Right lobe of liver (tissue), 6 donors: ENCODE data around the gene TMEM256. TPM values are rescaled to one million over a fixed set of nuclear protein-coding genes. Genes with fewer than 3 reads are reported as not detected.

Source experiments
- ATAC-seq, 4 donors: fragments of 200-7000 bp; cut with Tn5 transposase; one replicate each; pipeline ENCODE4 v1.9.1; 2020; ENCODE audit warnings: mild to moderate bottlenecking in 4 of 4, moderate library complexity in 4 of 4
- DNase-seq, 3 donors: peaks; one replicate each; pipeline ENCODE4 v3.0.0-alpha.2; 2020
- H3K27ac ChIP-seq, 3 donors: fragments of 200-600 bp; one replicate each; pipeline ENCODE4 v1.8.0; 2022
- H3K27me3 ChIP-seq, 2 donors: fragments of 200-600 bp; one replicate each; pipeline ENCODE4 v1.8.0; 2022
- H3K36me3 ChIP-seq, 4 donors: fragments of 200-600 bp; sonication (generic) in 1 of 4; one replicate each; pipeline versions ENCODE4 v1.5.1 to v1.8.0; 2017 to 2022; ENCODE audit warnings: control low read depth in 1 of 4
- H3K4me1 ChIP-seq, 4 donors: fragments of 200-600 bp; sonication (generic) in 1 of 4; one replicate each; pipeline versions ENCODE4 v1.5.1 to v1.8.0; 2017 to 2022; ENCODE audit warnings: control low read depth in 1 of 4
- H3K4me3 ChIP-seq, 3 donors: fragments of 200-600 bp; one replicate each; pipeline ENCODE4 v1.8.0; 2022
- H3K9me3 ChIP-seq, 4 donors: fragments of 200-600 bp; sonication (generic) in 1 of 4; one replicate each; pipeline versions ENCODE4 v1.5.1 to v1.8.0; 2017 to 2022; ENCODE audit warnings: control low read depth in 1 of 4
- CTCF ChIP-seq, 4 donors: fragments of 200-600 bp in 3 of 4; fragments of 450-650 bp in 1 of 4; IDR thresholded peaks; one replicate each; pipeline versions ENCODE4 v1.5.1 to v1.8.0; 2016 to 2022; ENCODE audit warnings: antibody characterized with exemption in 4 of 4, mild to moderate bottlenecking in 2 of 4
- POLR2A ChIP-seq: fragments of 450-650 bp; IDR thresholded peaks from one replicate; pipeline ENCODE4 v1.6.1; 2017; ENCODE audit warnings: antibody characterized with exemption, mild to moderate bottlenecking
- WGBS: methylation state at CpG from one replicate; pipeline ENCODE4 v1.1.6; 2018; ENCODE audit warnings: low coverage, low lambda C conversion rate; ENCODE audit not compliant: insufficient coverage; ENCODE audit errors: missing lambda C conversion rate; 5-methylcytosine and 5-hydroxymethylcytosine counted together
- intact Hi-C, 2 donors: fragments of 100-400 bp; cut with DNase I; formaldehyde crosslinking; loops; one replicate each; pipeline versions ENCODE4 v1.11.2 to v1.14.1; 2022
- total RNA-seq, 6 experiments: library from RNA; depleted of rRNA in 2 of 6; stranded (reverse); fragments of >200 nt in 2 of 6; fragmentation: NEBNext Ultra II Directional in 3 of 6; extraction: Animal tissue kit (Norgen Biotek cat#: 25700) in 3 of 6; gene quantifications; one replicate each; pipeline versions ENCODE4 v1.1.0 to v1.2.4, GENCODE V29; 2016 to 2023
- donor health status: DM: no; HTN: yes; CAD: no.
- donor health status: DM: no; HTN: no; CAD: no.
- donor health status: DM: no; HTN: no; CAD: no.
- donor health status: DM: no; HTN: yes; CAD: no.
- donor health status: DM: no; HTN: yes; CAD: no.

TMEM256 gene
- total RNA-seq, 6 experiments from 2014 or later, result 56.4 to 95.4 (median 68.9) TPM

GRCh38 chr17:7411427-7411750 lies 7.5 kb upstream of the TMEM256 start:
- TF ChIP-seq POLR2A (no peak), CTCF (IDR thresholded peaks at IDR 0.05) (no peak)
- WGBS, result 100% methylated on average over 2 of the region's 8 CpGs

GRCh38 chr17:7410634-7411426 lies 6.9 kb upstream of the TMEM256 start:
- Histone ChIP-seq H3K9me3 (no peaks in the 10 kb centered on the region), H3K27ac (no peak overlapping the region), H3K27me3 (no peaks in the 10 kb centered on the region), H3K4me3 (no peak overlapping the region), H3K36me3 (no peaks in the 10 kb centered on the region), H3K4me1 (no peaks in the 10 kb centered on the region)
- 86% methylated on average over 17 of the region's 25 CpGs for WGBS
- no peak for TF ChIP-seq CTCF (IDR thresholded peaks at IDR 0.05)
- TF ChIP-seq POLR2A, result no peak
- intact Hi-C loops, result no loop called here
- no peak for DNase-seq
- no peak for ATAC-seq

More at GRCh38 chr17:7411427-7411750, 7.5 kb upstream of the TMEM256 start:
- Histone ChIP-seq H3K4me3 (no peak overlapping the region), H3K27ac (no peak overlapping the region), H3K27me3 (no peaks in the 10 kb centered on the region), H3K9me3 (no peaks in the 10 kb centered on the region), H3K36me3 (no peaks in the 10 kb centered on the region), H3K4me1 (no peaks in the 10 kb centered on the region)
- DNase-seq, result no peak
- ATAC-seq, result no peak
- intact Hi-C loops, result no loop called here

- no peak overlapping the region for H3K4me3 ChIP-seq
- no peak overlapping the region for H3K27ac ChIP-seq
- intact Hi-C loops, result no loop called here
- no peak for DNase-seq
- 99% methylated on average over 6 of the region's 6 CpGs for WGBS
- H3K9me3 ChIP-seq, result no peaks in the 10 kb centered on the region
- ATAC-seq, result no peak
- H3K4me1 ChIP-seq, result no peaks in the 10 kb centered on the region
- no peaks in the 10 kb centered on the region for H3K36me3 ChIP-seq
- no peaks in the 10 kb centered on the region for H3K27me3 ChIP-seq
- no peak for TF ChIP-seq CTCF (IDR thresholded peaks at IDR 0.05)
- TF ChIP-seq POLR2A, result no peak
These were observed 5.8 kb upstream of the TMEM256 start for GRCh38 chr17:7409716-7410115.

- TF ChIP-seq POLR2A, result no peak
- TF ChIP-seq CTCF (IDR thresholded peaks at IDR 0.05), result no peak
- H3K27ac ChIP-seq, result no peak overlapping the region
- DNase-seq (no peak), ATAC-seq (no peak)
- H3K9me3 ChIP-seq, result no peaks in the 10 kb centered on the region
- H3K27me3 ChIP-seq, result no peaks in the 10 kb centered on the region
- no peaks in the 10 kb centered on the region for H3K4me1 ChIP-seq
- no peak overlapping the region for H3K4me3 ChIP-seq
- intact Hi-C loops, result no loop called here
- WGBS, result 91% methylated on average over 5 of the region's 6 CpGs
- no peaks in the 10 kb centered on the region for H3K36me3 ChIP-seq
These were observed 5.0 kb upstream of the TMEM256 start for GRCh38 chr17:7408863-7409262.
